Activated effector memory CD4-positive, alpha-beta T cell treated with anti-CD3 and anti-CD28 coated beads, Interleukin-2, amount 50 U/mL, for 16 hours (primary cell): ENCODE measurements around the gene SGMS1.

Experiments
- DNase-seq: peaks from one replicate; pipeline ENCODE4 v3.0.0-alpha.2; 2020

Gene SGMS1

GRCh38 chr10:50417486-50417885 is 206.3 kb downstream of the SGMS1 start:
- DNase-seq = no peak

- no peak for DNase-seq
Measured at GRCh38 chr10:50416881-50417280, 206.9 kb downstream of the SGMS1 start.

- DNase-seq = no peak
Measured at GRCh38 chr10:50416181-50416824, 207.5 kb downstream of the SGMS1 start.

- DNase-seq = no peak
Measured at GRCh38 chr10:50415292-50415691, 208.5 kb downstream of the SGMS1 start.

GRCh38 chr10:50410066-50410811 is 213.5 kb downstream of the SGMS1 start:
- DNase-seq = no peak

GRCh38 chr10:50407076-50407801 is 216.5 kb downstream of the SGMS1 start:
- no peak for DNase-seq

GRCh38 chr10:50406457-50407070 is 217.2 kb downstream of the SGMS1 start:
- no peak for DNase-seq

- no peak for DNase-seq
Measured at GRCh38 chr10:50405723-50406122, 218.0 kb downstream of the SGMS1 start.

- no peak for DNase-seq
Measured at GRCh38 chr10:50404021-50404773, 219.6 kb downstream of the SGMS1 start.

- no peak for DNase-seq
Measured at GRCh38 chr10:50403074-50403473, 220.7 kb downstream of the SGMS1 start.

GRCh38 chr10:50402466-50402865 is 221.3 kb downstream of the SGMS1 start:
- DNase-seq = no peak

- no peak for DNase-seq
Measured at GRCh38 chr10:50400694-50401093, 223.1 kb downstream of the SGMS1 start.

- no peak for DNase-seq
Measured at GRCh38 chr10:50398823-50399222, 224.9 kb downstream of the SGMS1 start.

- DNase-seq = no peak
Measured at GRCh38 chr10:50398381-50398780, 225.4 kb downstream of the SGMS1 start.

GRCh38 chr10:50397312-50398140 is 226.2 kb downstream of the SGMS1 start:
- no peak for DNase-seq

GRCh38 chr10:50396491-50397311 is 227.1 kb downstream of the SGMS1 start:
- peak; percentile 68 for DNase-seq

- DNase-seq = no peak
Measured at GRCh38 chr10:50395851-50396250, 227.9 kb downstream of the SGMS1 start.

GRCh38 chr10:50395271-50395670 is 228.5 kb downstream of the SGMS1 start:
- no peak for DNase-seq

GRCh38 chr10:50394832-50395231 is 228.9 kb downstream of the SGMS1 start:
- DNase-seq = no peak

- no peak for DNase-seq
Measured at GRCh38 chr10:50393784-50394467, 229.8 kb downstream of the SGMS1 start.
